Dendritic cell treated with granulocyte-macrophage colony-stimulating factor and Interleukin-4, amounts not matched to agents 40 ng/mL and 50 ng/mL, for 4 days (primary cell): ENCODE results near the gene NFKB2.

Experiments
- H3K27ac Mint-ChIP-seq: one replicate; pipeline ENCODE4 v1.8.0; 2022; ENCODE audit warnings: mild to moderate bottlenecking, mixed read lengths
- H3K27me3 Mint-ChIP-seq: one replicate; pipeline ENCODE4 v1.8.0; 2022; ENCODE audit warnings: mild to moderate bottlenecking, mixed read lengths
- H3K36me3 Mint-ChIP-seq: one replicate; pipeline ENCODE4 v1.8.0; 2022; ENCODE audit warnings: low read depth, mixed read lengths
- H3K4me1 Mint-ChIP-seq: one replicate; pipeline ENCODE4 v1.8.0; 2022; ENCODE audit warnings: low read depth, mixed read lengths
- H3K4me3 Mint-ChIP-seq: one replicate; pipeline ENCODE4 v1.8.0; 2022; ENCODE audit warnings: mild to moderate bottlenecking, moderate library complexity, mixed read lengths
- H3K9me3 Mint-ChIP-seq: one replicate; pipeline ENCODE4 v1.8.0; 2022; ENCODE audit warnings: mixed read lengths
- intact Hi-C: fragments of 100-400 bp; cut with micrococcal nuclease; formaldehyde crosslinking; loops from one replicate; pipeline ENCODE4 v1.15.0; 2022

Gene NFKB2

DNA sequence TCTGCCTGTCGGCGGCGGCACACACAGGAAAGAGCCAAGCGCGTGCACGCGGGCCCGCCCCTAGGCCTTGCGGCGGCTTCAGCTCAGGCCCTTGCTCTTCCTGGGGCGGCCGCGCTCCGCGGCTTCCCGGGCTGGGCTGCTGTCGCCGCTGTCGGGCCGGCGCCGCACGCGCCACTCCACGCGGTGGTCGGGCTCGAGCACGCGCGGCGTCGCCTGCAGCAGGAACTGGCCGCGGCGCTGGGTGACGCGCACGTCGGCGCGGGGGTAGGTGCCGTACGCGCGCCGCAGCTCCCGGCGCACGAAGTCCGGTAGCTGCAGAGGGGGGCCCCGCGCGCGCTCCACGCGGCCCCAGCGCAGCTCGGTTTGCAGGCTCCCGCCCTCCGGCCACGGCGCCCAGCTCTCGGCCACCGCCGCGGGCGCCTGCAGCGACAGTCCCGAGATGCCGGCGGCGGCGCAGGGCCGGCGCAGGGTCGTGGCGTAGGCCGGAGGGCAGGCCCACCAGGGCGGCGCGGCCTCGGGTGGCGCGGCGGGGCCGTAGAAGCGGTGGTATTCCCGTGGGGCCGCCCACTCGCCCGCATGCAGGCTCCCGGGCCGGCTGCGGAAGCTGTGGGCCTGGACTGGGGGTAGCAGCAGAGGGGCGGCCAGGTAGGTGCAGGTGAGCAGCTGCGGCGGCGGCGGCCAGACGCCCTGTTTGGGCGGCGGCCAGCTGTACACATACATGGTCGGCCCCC lies 55.0 kb downstream of the NFKB2 start:
- H3K27ac Mint-ChIP-seq, result peak overlapping the region; percentile 89
- peak overlapping the region; percentile 83 for H3K4me3 Mint-ChIP-seq
- H3K27me3 Mint-ChIP-seq, result no peaks in the 10 kb centered on the region
- peaks cover 52% of the 10 kb centered on the region for H3K4me1 Mint-ChIP-seq
- intact Hi-C loops, result no loop called here
- H3K36me3 Mint-ChIP-seq, result peaks cover 11% of the 10 kb centered on the region
- H3K9me3 Mint-ChIP-seq, result no peaks in the 10 kb centered on the region

DNA sequence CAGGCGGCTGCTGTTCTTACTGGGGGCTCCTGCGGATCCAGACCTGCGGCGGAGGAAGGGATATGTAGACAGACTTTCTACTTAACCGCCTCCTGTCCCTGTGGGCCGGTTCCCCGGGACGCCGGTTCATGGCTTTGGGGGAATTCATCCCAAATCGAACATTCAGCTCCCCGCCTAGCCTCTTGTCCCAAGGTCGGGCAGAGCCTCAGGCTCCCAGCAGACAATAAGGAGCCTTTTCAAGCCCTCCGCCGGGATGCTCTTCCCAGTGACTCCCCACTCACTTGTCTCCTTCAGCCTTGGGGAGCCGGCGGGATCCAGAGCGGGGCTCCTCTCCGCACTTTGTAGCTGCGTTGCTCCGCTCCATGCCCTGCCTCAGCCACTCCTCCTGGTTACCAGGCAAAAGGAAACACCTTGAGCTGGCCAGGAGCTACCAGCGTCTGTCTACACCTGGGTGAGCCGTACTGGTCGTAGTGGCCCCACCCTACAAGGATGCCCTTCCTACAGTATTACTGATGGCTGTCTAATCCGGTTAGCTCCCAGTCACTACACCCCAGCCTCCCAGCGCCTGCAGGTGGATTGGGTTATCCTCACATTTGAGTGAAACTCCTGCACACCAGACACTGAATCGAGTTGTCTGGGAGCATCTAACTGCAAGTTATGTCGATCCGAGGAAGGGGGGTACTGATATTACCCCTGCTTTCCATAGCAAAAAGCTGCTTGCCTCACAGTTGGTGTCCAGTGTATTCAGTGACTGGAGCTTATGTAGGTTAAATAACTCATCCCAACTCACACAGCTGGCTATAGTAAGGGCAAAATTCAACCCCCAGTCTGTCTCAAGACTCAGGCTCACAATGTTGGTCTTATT lies 55.8 kb downstream of the NFKB2 start, which contains the start of gene C10orf95:
TSS of gene C10orf95 (minus strand) at position 439 of the 865 bp plus-strand sequence. CDS start 450 bp downstream, outside the sequence.
- peaks cover 11% of the 10 kb centered on the region for H3K36me3 Mint-ChIP-seq
- intact Hi-C loops, result no loop called here
- peak within 1 kb of the TSS; percentile 89 for H3K27ac Mint-ChIP-seq
- H3K4me3 Mint-ChIP-seq, result peak within 1 kb of the TSS; percentile 83
- no peaks in the 10 kb centered on the region for H3K27me3 Mint-ChIP-seq
- peaks cover 59% of the 10 kb centered on the region for H3K4me1 Mint-ChIP-seq
- no peaks in the 10 kb centered on the region for H3K9me3 Mint-ChIP-seq
